ENCODE data around the gene R3HCC1L.

The R3HCC1L gene

DNA sequence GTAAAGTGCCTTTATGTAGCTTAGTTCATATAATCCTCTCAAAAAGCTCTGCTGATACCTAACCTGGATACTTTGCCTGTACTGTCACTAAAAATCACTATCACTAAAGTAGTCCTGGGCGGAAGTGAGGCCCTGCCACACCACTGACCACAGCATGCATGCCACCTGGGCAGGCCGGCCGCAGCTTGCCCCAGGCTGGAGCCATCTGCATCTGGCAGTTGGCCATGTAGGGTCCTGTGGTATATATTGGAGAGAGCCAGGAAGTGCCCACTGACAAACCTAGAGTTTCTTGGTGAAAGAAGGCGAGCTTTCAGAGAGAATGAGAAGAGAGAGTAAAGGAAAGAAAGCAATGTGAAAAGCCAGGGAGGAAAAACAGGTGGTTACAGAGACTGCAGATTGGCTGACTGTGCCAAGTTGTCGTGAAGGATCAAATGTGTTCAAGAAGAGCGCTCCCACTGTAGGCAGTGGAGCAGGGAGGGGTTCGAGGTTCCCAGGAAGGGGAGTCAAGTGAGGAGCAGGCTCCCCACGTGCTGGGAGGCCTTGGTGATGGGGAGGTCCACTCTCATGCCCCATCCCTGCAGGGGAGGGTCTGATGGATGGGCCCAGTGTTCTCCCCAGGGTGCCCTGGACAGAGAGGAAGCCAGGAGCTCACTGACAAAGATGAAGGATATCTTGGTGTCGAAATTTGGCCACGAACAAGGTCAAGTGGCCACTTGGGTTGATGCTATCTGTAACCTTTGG is 119.9 kb downstream of the R3HCC1L start:
- H3K4me3 ChIP-seq (ENCODE audit: low read depth, low read length) = no peak overlapping the region
- TF ChIP-seq, protein P1, sequence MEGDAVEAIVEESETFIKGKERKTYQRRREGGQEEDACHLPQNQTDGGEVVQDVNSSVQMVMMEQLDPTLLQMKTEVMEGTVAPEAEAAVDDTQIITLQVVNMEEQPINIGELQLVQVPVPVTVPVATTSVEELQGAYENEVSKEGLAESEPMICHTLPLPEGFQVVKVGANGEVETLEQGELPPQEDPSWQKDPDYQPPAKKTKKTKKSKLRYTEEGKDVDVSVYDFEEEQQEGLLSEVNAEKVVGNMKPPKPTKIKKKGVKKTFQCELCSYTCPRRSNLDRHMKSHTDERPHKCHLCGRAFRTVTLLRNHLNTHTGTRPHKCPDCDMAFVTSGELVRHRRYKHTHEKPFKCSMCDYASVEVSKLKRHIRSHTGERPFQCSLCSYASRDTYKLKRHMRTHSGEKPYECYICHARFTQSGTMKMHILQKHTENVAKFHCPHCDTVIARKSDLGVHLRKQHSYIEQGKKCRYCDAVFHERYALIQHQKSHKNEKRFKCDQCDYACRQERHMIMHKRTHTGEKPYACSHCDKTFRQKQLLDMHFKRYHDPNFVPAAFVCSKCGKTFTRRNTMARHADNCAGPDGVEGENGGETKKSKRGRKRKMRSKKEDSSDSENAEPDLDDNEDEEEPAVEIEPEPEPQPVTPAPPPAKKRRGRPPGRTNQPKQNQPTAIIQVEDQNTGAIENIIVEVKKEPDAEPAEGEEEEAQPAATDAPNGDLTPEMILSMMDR (IDR thresholded peaks at IDR 0.05; ENCODE audit: borderline replicate concordance, insufficient read depth, low read depth, low read length) = no peak

DNA sequence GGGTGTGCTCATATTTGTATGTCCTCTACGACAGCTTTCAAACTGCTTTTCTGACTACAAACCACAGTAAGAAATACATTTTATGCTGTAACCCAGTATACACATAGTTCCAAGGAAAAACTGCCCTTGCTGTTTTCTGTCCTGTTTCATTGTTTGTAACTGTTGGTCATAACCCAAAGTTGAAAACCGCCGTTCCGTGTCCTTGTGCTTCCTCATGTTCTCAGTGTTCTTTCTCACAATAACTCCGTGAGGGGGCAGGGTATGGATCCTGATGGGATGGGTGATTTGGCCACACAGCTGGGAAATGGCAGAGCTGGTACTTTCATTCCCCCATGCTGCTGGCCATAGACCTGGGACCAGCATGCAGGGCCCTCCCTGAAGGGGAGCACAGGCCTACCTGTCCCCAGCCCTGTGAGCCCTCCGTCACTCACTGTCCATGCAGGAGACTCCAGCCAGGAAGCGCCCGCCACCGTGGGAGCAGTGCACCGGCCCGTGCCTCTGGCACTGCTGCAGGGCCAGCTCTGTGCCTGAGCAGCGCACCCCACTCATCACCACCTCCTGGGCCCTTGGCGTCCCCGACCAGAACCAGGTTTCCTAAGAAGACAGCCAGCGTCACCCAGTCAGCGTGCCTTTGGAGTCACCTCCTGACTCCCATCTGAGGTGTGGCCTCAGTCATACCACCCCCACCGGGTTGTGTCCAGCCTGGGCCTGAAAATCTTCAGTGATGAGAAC is 120.9 kb downstream of the R3HCC1L start:
- TF ChIP-seq, protein P1 (IDR thresholded peaks at IDR 0.05; ENCODE audit: borderline replicate concordance, insufficient read depth, low read depth, low read length) = no peak

DNA sequence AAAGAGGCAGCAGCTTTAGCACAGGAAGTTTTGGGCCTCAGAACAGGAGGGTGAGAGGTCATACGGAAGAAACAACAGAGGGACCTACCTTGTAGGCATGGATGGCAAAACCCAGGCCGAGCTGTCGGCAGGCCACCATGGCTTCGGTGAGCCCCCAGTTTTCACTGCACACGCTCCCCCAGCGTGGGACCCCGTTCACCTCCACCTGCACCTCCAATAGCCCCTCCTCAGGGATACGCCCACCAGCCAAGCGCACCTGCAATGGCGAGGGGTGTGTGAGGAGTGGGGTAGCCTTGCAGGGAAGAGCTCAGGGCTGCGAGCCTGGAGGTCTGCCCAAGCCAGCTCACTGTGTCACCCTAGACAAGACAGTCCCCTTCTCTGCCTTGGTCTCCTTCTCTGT is 122.2 kb downstream of the R3HCC1L start:
- no peak overlapping the region for H3K4me3 ChIP-seq (ENCODE audit: low read depth, low read length)
- TF ChIP-seq, protein P1 (IDR thresholded peaks at IDR 0.05; ENCODE audit: borderline replicate concordance, insufficient read depth, low read depth, low read length) = no peak

More for the DNA sequence above, 120.9 kb downstream of the R3HCC1L start:
- no peak overlapping the region for H3K4me3 ChIP-seq (ENCODE audit: low read depth, low read length)

DNA sequence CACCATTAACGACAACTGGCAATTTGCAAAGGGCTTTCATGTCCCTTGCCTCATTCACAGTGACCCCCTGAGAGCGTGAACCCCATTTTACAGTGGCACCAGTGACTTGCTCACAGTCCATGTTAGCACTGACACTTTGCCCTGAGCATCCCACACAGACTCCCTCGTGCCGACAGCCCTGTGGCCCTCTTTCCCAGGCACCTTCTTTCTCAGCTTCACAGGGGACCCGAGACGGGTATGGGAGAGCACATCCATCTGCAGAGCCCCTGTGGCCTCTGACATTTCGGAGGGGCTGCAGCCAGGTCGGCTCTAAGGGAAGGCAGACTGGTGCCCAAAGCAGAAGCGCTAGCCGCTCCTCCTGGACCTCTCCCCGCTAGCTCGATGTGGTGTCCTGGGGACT is 122.7 kb downstream of the R3HCC1L start:
- TF ChIP-seq, protein P1 (IDR thresholded peaks at IDR 0.05; ENCODE audit: borderline replicate concordance, insufficient read depth, low read depth, low read length) = no peak
- H3K4me3 ChIP-seq (ENCODE audit: low read depth, low read length) = no peak overlapping the region

DNA sequence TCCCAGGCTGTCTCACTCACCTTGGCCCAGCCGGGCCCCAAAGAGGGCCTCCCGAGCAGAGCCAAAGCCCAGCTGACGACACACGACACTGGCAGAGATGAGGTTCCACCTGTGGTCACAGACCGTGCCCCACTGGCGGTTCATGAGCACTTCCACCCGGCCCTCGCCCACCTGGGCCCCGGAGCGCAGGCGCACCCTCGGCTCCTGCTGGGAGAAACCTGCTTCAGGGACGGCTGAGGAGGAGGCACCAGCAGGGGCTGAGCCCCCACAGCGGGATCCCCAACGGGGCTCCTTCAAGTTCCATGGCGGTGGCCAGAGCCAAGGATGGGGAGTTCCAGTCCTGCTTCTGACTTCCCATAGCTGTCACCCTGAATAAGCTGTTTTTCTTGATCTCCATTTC is 123.5 kb downstream of the R3HCC1L start:
- H3K4me3 ChIP-seq (ENCODE audit: low read depth, low read length) = no peak overlapping the region
- TF ChIP-seq, protein P1 (IDR thresholded peaks at IDR 0.05; ENCODE audit: borderline replicate concordance, insufficient read depth, low read depth, low read length) = no peak

DNA sequence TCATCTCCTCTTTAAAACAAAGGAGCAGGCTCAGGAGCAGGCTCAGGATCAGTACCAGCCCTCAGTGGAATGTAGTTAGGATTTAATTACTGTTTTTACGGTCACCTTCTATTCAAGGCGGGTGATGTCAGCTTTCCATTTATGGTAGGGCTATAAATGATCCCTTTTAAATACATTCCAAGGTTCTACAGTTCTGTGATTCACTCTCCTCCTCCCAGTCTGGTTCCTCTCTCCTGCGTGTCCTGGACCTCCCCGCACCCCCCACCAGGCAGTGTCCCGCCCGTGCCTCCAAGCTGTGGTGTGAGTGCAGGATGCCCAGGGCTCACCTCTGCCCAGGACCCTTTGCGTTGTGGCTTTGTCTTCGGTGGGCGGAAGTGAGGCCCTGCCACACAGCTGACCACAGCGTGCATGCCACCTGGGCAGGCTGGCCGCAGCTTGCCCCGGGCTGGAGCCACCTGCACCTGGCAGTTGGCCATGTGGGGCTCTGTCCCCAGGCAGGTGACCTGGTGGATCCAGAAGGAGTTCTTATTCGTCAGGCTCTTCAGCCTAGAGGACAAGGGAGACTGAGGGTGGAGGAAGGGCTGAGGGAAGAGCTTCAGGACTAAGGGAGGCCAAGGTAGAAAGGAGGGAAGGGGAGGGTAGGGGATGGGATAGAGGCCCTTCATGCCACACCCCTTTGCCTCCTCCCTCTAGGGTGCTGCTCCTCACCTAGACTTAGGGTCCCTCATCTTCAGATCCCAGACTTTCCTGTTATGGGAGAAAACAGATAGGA is 124.4 kb downstream of the R3HCC1L start:
- TF ChIP-seq, protein P1 (IDR thresholded peaks at IDR 0.05; ENCODE audit: borderline replicate concordance, insufficient read depth, low read depth, low read length) = no peak
- H3K4me3 ChIP-seq (ENCODE audit: low read depth, low read length) = no peak overlapping the region
